Activated CD4-positive, alpha-beta memory T cell treated with anti-CD3 and anti-CD28 coated beads, Interleukin-2, amount 10 ng/mL, durations not matched to agents 7 days and 5 days (primary cell): ENCODE measurements around the gene BAIAP2. TPM values are rescaled to one million over a fixed set of nuclear protein-coding genes. Genes with fewer than 3 reads are reported as not detected.
"Not testable (repeated sequence)": the region's sequence is repeated elsewhere in the genome, so short reads cannot be mapped to it uniquely, and the experiment has no call there.

Experiments
- CTCF ChIA-PET: fragments of 350-600 bp; sonication (Branson Sonifier 250); formaldehyde crosslinking; loops from one replicate; lab custom pipeline; 2021; ENCODE audit warnings: antibody characterized with exemption, inconsistent platforms; lab: Charles Lee
- POLR2A ChIA-PET: fragments of 350-600 bp; sonication (Branson Sonifier 250); formaldehyde crosslinking; loops from one replicate; lab custom pipeline; 2021; ENCODE audit warnings: antibody characterized with exemption; lab: Charles Lee
- DNase-seq: peaks from one replicate; pipeline ENCODE4 v3.0.0-alpha.2; 2020
- H3K27ac Mint-ChIP-seq: one replicate; pipeline ENCODE4 v1.8.0; 2021; ENCODE audit warnings: mild to moderate bottlenecking, mixed read lengths
- H3K27me3 Mint-ChIP-seq: one replicate; pipeline ENCODE4 v1.8.0; 2021; ENCODE audit warnings: mixed read lengths
- H3K36me3 Mint-ChIP-seq: one replicate; pipeline ENCODE4 v1.8.0; 2021; ENCODE audit warnings: low read depth, mixed read lengths
- H3K4me1 Mint-ChIP-seq: one replicate; pipeline ENCODE4 v1.8.0; 2021; ENCODE audit warnings: mixed read lengths
- H3K4me3 Mint-ChIP-seq: one replicate; pipeline ENCODE4 v1.8.0; 2021; ENCODE audit warnings: mild to moderate bottlenecking, mixed read lengths
- H3K9me3 Mint-ChIP-seq: one replicate; pipeline ENCODE4 v1.8.0; 2021; ENCODE audit warnings: mixed read lengths
- total RNA-seq, 2 experiments: library from RNA; stranded (reverse); gene quantifications; one replicate each; pipeline ENCODE4 v1.2.3, GENCODE V29; 2021

BAIAP2 gene
- total RNA-seq, 2 experiments from 2014 or later: 1.5 to 2.4 TPM

DNA sequence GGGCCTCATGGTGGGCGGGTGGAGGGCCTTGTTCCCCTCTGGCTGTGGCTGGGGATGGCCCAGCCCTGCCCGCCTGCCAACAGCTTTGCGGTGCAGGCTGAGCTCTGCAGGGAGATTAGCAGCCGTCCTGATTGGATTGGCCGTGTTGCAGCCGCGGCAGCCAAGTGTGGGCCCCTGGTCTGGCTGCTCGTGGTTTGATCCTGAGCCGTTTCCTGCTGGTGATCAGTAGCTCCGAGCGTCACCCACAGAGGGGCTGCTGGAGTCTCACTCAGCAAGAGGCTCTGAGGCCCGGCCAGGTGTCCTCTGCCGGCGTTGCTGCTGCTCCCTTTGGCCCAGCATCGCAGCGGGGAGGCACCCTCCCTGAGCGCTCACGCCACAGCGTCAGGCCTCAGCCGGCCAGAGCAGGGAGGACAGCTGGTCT is 32.5 kb downstream of the BAIAP2 start:
- Mint-ChIP-seq H3K27ac (no peak overlapping the region), H3K4me3 (no peak overlapping the region), H3K36me3 (no peaks in the 10 kb centered on the region), H3K27me3 (no peaks in the 10 kb centered on the region), H3K4me1 (peaks cover 2% of the 10 kb centered on the region), H3K9me3 (no peaks in the 10 kb centered on the region)
- CTCF ChIA-PET: no interaction called here
- no peak for DNase-seq
- POLR2A ChIA-PET: no interaction called here

DNA sequence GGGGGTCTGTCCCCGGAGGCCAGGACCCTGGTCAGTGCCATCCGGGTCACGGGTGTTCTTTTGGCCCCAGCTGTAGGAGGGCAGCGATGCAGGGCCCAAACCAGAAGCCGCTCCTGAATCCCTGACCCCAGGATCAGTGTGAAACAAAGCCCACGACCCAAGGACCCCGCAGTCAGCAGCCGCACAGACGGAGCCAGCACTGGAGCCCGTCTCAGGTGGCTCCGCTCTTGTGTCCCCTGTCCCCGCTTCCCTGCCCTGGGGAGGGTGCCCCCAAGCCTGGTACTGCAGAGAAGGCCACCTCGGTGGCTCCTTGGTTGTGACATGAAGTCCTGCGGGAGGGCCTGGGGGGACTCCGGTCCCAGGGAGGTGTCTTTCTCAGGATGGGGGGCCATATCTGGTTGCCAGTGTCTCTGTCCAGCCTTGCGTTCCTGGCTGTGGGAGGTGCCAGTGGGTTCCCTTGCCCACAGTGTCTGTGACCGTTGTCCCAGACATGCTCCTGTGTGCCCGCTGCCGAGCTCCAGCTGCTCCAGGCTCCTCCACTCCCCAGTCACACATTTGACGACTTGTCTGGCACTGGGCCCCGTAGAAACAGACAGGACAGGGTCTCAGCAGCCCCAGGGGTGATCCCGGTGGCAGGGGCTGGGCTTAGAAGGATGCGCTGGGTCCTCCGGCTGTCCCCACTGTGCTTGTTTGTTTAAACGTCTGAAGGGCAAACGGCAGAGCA is 33.6 kb downstream of the BAIAP2 start:
- POLR2A ChIA-PET: no interaction called here
- no peak overlapping the region for H3K4me3 Mint-ChIP-seq
- H3K4me1 Mint-ChIP-seq: peaks cover 2% of the 10 kb centered on the region
- no peak overlapping the region for H3K27ac Mint-ChIP-seq
- no peak for DNase-seq
- H3K27me3 Mint-ChIP-seq: no peaks in the 10 kb centered on the region
- H3K36me3 Mint-ChIP-seq: no peaks in the 10 kb centered on the region
- CTCF ChIA-PET: no interaction called here
- no peaks in the 10 kb centered on the region for H3K9me3 Mint-ChIP-seq

DNA sequence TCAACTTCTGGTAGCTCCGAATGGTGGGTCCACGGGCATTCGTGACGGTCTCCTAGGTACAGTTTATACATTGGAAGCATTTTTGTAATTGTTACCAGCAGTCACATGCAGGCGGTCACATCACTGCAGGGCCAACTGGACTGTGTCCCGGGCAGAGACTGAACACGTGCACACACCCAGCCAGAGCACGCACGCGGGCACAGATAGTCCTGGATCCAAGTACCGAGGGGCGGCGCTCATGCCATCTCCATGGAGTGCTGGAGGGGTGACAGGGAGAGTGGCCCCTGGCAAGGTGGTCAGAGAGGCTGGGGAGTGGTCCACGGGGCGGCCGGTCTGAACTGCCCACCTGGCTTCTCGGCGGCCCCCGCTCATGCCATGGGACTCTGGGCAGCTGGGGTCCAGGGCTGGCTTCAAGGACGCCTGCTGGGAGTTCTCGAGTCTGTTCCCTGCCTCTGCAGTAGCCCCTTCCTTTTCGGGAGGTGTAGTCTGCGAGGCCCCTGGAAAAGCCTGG is 34.2 kb downstream of the BAIAP2 start:
- Mint-ChIP-seq H3K4me3 (no peak overlapping the region), H3K4me1 (no peaks in the 10 kb centered on the region), H3K27me3 (no peaks in the 10 kb centered on the region), H3K9me3 (no peaks in the 10 kb centered on the region), H3K36me3 (no peaks in the 10 kb centered on the region), H3K27ac (no peak overlapping the region)
- ChIA-PET POLR2A (no interaction called here), CTCF (no interaction called here)
- DNase-seq: no peak

DNA sequence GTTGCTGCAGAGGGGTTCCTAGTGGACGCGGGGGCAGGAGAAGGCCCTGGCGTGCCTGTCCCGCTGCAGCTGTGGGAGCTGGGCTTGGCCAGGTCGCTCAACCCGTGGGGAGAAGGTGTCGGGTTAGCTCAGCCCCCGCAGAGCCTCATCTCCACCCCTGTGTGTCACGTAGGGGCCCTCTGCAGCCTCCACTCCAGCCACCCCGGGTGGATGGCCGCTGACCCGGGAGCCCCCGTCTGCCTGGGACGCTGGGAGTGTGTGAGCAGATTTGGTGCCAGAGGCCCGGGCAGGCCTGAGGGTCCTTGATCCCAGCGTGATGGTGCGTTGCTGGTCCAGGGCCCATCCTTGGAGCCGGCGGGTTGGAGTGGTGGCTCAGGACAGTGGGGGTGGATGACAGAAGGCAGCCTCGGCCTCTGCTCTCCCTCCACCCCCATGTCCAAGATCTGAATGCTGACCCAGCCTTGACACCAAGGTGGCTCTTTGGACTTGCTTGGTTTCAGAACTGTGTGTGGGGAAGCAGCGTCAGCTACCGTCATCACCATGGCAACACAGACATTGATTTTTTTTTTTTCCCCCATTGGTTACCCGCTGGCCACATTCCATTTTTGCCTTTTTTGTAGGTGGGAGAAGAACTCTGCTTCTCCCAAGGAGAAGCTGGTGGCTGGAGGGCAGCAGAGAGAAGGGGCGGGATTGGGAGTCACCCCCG is 35.7 kb downstream of the BAIAP2 start:
- Mint-ChIP-seq H3K4me1 (no peaks in the 10 kb centered on the region), H3K27me3 (no peaks in the 10 kb centered on the region), H3K4me3 (no peak overlapping the region), H3K27ac (no peak overlapping the region), H3K9me3 (no peaks in the 10 kb centered on the region), H3K36me3 (no peaks in the 10 kb centered on the region)
- POLR2A ChIA-PET: interaction anchor here (0.6 kb wide), 1 partner anchor 89 kb away, joined by 3 read pairs; no protein-coding TSS in a partner anchor
- no peak for DNase-seq
- CTCF ChIA-PET: interaction anchor here (0.9 kb wide), 1 partner anchor 37 kb away, joined by 3 read pairs; no protein-coding TSS in a partner anchor

DNA sequence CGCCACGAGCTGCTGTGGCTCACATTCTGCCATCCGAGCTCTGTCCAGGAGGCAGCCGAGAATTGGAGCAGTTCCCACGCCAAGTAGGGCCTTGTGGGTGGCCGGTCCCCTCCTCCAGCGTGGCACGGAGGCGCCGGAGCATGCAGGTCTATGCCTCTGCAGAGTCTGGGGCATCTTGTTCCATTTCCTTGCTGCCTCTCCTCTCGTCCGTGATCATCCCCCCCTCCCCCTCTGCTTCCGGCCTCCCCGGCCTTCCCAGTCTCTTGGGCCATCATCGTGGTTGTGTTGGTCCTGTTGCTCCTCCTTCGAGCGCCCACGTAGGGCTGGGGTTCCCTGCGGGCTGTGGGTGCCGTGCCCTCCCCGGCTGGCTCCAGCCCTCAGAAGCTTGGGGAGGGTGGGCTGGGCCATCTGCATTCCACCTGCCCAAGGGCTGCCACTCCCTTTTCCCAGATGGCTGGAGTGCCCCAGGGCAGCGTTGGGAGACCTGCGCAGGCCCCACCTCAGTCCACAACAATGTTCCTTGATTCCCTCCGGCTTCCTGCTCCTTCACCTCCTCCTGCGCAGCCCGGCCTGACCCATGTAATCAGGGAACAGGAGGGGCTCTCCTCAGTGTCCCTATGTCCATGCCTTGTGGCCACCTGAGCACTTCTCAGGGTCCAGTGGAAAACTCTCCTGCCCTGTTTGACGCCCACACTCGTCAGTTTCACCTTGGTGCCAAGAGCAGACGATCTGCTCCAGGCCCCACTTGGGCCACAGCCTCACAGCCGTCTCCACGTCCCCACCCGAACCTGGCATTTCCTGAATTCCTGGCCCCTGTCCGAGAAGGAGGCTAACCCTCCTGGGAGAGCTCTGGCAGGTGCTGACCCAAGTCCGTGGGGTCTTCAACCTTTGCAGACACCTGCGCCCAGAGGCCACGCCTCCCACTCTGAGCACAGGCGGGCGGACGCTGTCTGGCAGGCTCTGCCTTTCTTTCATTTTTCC is 37.1 kb downstream of the BAIAP2 start:
- Mint-ChIP-seq H3K36me3 (no peaks in the 10 kb centered on the region), H3K27me3 (no peaks in the 10 kb centered on the region)

DNA sequence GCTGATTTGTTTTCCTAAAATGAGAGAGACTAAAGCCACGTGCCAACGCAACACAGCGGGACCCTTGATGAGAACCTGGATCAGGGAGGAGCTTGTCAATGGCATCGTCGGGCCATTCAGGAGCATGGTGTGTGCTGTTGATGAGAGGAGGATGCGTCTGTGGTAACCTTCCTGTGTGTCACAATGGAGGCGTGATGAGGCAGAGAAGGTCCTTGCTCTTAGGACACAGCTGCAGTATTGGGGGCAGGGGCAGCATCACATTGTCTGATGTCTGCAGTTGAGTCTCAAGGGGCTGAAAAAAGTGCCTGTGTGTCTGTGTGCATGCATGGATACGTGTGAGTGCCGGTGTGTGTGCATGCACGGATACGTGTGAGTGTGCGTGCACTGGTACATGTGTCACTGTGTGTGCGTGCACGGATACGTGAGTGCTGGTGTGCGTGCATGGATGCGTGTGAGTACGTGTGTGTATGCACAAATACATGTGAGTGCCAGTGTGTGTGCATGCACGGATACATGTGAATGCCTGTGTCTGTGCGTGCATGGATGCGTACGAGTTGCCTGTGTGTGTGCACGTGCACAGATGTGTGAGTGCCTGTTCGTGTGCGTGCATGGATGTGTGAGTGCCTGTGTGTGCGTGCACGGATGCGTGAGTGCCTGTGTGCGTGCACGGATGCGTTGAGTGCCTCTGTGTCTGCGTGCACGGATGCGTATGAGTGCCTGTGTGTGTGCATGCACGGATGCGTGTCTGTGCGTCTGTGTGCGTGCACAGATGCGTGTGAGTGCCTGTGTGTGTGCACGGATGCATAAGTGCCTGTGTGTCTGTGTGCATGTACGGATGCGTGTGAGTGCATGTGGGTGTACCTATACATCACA is 39.3 kb downstream of the BAIAP2 start:
- POLR2A ChIA-PET: no interaction called here

More for the DNA sequence above, 37.1 kb downstream of the BAIAP2 start:
- Mint-ChIP-seq H3K4me3 (no peak overlapping the region), H3K9me3 (no peaks in the 10 kb centered on the region), H3K27ac (no peak overlapping the region), H3K4me1 (no peaks in the 10 kb centered on the region)
- DNase-seq: no peak
- POLR2A ChIA-PET: no interaction called here
- CTCF ChIA-PET: no interaction called here

DNA sequence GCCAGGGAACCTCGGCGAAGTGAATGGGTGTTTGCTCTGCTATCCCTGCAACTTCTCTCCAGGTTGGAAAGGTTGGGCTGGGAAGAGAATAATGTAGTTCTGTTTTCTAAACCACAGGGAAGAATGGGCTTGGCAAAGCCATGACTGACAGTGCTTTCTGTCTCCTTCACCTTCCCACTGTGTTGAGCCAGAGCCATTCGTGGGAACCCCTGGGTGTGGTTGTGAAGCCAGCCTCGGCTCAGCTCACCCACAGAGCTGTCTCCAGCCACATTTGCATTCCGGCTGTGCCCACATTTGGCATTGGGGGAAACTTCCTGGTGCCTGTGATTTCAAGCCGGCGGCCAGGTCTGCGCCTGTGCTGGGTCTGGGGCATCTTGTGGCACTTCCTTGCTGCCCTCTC is 39.9 kb downstream of the BAIAP2 start:
- Mint-ChIP-seq H3K9me3 (no peaks in the 10 kb centered on the region), H3K27ac (no peak overlapping the region), H3K4me1 (no peaks in the 10 kb centered on the region), H3K36me3 (no peaks in the 10 kb centered on the region), H3K4me3 (no peak overlapping the region), H3K27me3 (no peaks in the 10 kb centered on the region)
- CTCF ChIA-PET: no interaction called here
- POLR2A ChIA-PET: no interaction called here
- DNase-seq: no peak

More for the DNA sequence above, 39.3 kb downstream of the BAIAP2 start:
- no peak for DNase-seq
- Mint-ChIP-seq H3K36me3 (no peaks in the 10 kb centered on the region), H3K4me3 (no peak overlapping the region), H3K4me1 (no peaks in the 10 kb centered on the region), H3K27me3 (no peaks in the 10 kb centered on the region), H3K27ac (no peak overlapping the region), H3K9me3 (no peaks in the 10 kb centered on the region)
- CTCF ChIA-PET: no interaction called here

DNA sequence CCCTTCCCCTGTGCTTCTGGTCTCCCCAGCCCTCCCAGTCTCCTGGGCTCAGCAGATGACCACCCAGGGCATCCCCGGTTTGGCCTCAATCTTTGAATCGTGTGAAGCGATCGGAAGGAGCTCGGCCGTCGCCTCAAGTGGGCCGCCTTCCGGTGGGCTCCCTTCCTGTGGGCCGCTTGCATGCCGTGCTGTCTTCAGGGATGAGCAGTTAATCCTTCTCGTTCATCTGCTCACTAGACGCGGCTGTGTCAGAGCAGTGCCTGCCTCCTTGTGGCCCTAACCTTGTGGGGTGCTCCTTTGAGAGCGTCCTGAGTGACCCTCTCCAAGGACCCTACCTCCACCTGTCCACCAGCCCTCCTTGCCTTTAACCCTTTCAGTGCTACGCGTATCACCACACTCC is 40.4 kb downstream of the BAIAP2 start:
- no peaks in the 10 kb centered on the region for H3K36me3 Mint-ChIP-seq
- no peaks in the 10 kb centered on the region for H3K4me1 Mint-ChIP-seq
- H3K27me3 Mint-ChIP-seq: no peaks in the 10 kb centered on the region
- DNase-seq: no peak
- no peak overlapping the region for H3K27ac Mint-ChIP-seq
- H3K9me3 Mint-ChIP-seq: no peaks in the 10 kb centered on the region
- ChIA-PET CTCF (no interaction called here), POLR2A (no interaction called here)
- H3K4me3 Mint-ChIP-seq: no peak overlapping the region

DNA sequence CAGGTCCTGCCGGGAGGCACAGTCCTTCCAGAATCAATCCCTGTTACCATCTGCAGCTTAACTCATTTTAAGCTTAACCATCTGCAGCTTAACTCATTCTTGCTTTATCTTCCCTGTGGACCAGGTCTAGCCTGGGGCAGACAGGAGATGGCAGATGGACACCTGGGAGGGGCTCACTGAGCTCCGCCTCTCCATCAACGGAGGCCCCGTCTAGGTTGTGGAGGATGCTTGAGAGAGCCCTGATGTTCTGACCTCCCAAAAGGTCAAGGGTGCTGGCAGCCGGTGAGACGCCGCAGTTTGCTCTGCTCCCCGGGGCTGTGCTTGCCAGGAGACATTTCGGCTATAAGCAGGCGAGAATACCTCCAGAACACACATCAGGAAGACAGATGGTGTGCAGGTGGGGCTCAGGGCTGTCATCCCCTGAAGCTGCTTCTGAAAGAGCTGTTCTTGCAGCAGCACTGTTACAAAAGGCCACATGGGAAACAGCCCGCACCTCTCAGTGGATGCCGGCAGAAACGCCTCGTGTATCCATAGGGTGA is 41.3 kb downstream of the BAIAP2 start:
- Mint-ChIP-seq H3K9me3 (no peaks in the 10 kb centered on the region), H3K27me3 (no peaks in the 10 kb centered on the region), H3K4me1 (no peaks in the 10 kb centered on the region), H3K36me3 (no peaks in the 10 kb centered on the region), H3K4me3 (no peak overlapping the region), H3K27ac (no peak overlapping the region)
- ChIA-PET CTCF (no interaction called here), POLR2A (no interaction called here)
- no peak for DNase-seq

DNA sequence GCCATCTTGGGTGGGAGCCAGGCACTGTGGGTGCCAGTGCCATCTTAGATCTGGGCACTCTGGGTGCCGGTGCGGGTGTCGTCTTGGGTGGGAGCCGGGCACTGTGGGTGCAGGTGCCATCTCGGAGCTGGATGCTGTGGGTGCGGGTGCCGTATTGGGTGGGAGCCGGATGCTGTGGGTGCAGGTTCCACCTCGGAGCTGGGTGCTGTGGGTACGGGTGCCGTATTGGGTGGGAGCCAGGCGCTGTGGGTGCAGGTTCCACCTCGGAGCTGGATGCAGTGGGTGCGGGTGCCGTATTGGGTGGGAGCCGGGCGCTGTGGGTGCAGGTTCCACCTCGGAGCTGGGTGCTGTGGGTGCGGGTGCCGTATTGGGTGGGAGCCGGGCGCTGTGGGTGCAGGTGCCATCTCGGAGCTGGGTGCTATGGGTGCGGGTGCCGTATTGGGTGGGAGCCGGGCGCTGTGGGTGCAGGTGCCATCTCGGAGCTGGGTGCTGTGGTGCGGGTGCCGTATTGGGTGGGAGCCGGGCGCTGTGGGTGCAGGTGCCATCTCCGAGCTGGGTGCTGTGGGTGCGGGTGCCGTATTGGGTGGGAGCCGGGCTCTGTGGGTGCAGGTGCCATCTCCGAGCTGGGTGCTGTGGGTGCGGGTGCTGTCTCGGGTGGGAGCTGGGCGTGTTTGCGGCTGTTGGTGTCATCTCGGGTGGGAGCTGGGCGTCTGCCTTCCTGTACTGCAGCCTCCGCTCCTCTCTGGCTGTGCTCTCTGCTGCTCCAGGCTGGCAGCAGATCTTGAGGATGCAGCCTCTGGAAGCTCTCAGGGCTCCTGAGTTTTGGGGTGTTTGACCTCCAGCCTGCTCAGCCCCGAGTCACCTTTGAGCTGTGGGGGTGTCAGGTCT is 43.3 kb downstream of the BAIAP2 start:
- H3K27me3 Mint-ChIP-seq, H3K27ac Mint-ChIP-seq, H3K9me3 Mint-ChIP-seq, H3K4me3 Mint-ChIP-seq, H3K4me1 Mint-ChIP-seq, DNase-seq, H3K36me3 Mint-ChIP-seq, CTCF ChIA-PET: not testable (repeated sequence)
- POLR2A ChIA-PET: interaction anchor here (1.5 kb wide), 1 partner anchor 13 kb away, joined by 3 read pairs; no protein-coding TSS in a partner anchor

DNA sequence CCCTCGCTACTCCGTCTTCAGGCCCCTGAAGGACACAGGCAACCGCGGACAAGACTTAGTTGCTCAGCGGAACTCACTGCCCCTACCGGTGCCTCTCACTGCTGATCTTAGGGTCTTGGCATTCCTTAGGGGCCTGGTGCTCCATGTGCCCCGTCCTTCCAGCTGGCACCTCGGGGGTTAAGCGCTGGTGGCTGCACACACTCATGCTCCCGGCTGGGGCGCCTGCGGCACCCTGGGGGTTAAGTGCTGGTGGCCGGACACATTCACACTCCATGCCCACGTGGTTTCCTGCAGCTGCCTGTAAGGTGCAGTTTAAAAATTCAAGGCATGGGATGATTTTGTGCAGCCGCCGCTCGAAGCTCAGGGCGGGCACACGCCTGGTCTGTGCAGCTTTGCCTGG is 45.1 kb downstream of the BAIAP2 start:
- CTCF ChIA-PET: interaction anchor here (1.4 kb wide), 1 partner anchor 56 kb away, joined by 4 read pairs; no protein-coding TSS in a partner anchor
- POLR2A ChIA-PET: interaction anchor here (1.3 to 1.5 kb wide), 2 partner anchors 11 to 18 kb away, joined by 3 to 4 read pairs; no protein-coding TSS in a partner anchor
- no peaks in the 10 kb centered on the region for H3K4me1 Mint-ChIP-seq

More for the DNA sequence above, 45.1 kb downstream of the BAIAP2 start:
- DNase-seq: no peak
- no peak overlapping the region for H3K4me3 Mint-ChIP-seq
- no peaks in the 10 kb centered on the region for H3K9me3 Mint-ChIP-seq
- no peaks in the 10 kb centered on the region for H3K36me3 Mint-ChIP-seq
- no peak overlapping the region for H3K27ac Mint-ChIP-seq
- no peaks in the 10 kb centered on the region for H3K27me3 Mint-ChIP-seq
